Mesothelial cell of epicardium (in vitro differentiated cells): ENCODE measurements around the gene KLHL17. TPM values are rescaled to one million over a fixed set of nuclear protein-coding genes. Genes with fewer than 3 reads are reported as not detected.

Experiments
- DNase-seq, 2 experiments: peaks; one replicate each; pipeline ENCODE4 v3.0.0; 2021; ENCODE audit warnings: low spot score in 2 of 2; ENCODE audit not compliant: unreplicated experiment in 2 of 2
- H3K27ac Mint-ChIP-seq: 2 replicates; pipeline ENCODE4 v1.8.0; 2021; ENCODE audit warnings: mixed read lengths
- H3K27me3 Mint-ChIP-seq: 2 replicates; pipeline ENCODE4 v1.8.0; 2021; ENCODE audit warnings: low read depth, mixed read lengths
- H3K36me3 Mint-ChIP-seq: 2 replicates; pipeline ENCODE4 v1.8.0; 2021; ENCODE audit warnings: mixed read lengths
- H3K4me1 Mint-ChIP-seq: 2 replicates; pipeline ENCODE4 v1.8.0; 2021; ENCODE audit warnings: mixed read lengths
- H3K4me3 Mint-ChIP-seq: 2 replicates; pipeline ENCODE4 v1.8.0; 2021; ENCODE audit warnings: mild to moderate bottlenecking, moderate library complexity, mixed read lengths
- H3K9me3 Mint-ChIP-seq: 2 replicates; pipeline ENCODE4 v1.8.0; 2021; ENCODE audit warnings: mixed read lengths
- total RNA-seq: library from RNA; stranded (reverse); gene quantifications from 3 replicates; pipeline ENCODE4 v1.2.1, GENCODE V29; 2021
- TF ChIP-seq, protein P1 (sequence below): fragments of 200-600 bp; sonication (generic); IDR thresholded peaks from one replicate; pipeline ENCODE4 v1.5.0; 2021; ENCODE audit warnings: antibody characterized with exemption; ENCODE audit not compliant: unreplicated experiment

The KLHL17 gene
- total RNA-seq, 1 donor from 2014 or later, result 47.0 TPM

DNA sequence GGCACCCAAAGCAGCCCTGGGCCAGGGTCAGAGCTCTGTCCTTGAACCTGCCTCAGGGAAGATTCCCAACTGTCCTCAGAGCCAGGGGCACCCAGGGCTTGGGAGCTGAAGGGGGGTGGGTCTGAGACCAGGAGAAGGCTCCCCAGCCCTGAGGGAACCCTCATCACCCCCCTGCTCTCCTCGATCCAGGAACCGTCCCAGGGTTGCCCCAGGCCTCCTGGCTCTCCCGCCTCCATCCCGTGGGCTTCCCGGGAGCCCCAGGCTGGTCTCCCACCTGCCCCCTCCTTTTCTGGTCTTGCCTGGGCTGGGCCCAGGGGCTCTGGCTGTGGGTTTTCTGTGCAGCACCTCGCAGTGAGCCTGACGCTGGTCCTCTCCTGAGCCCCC lies 43.3 kb upstream of the KLHL17 start:
- Mint-ChIP-seq H3K36me3 (no peaks in the 10 kb centered on the region), H3K4me1 (peaks cover 80% of the 10 kb centered on the region), H3K27ac (peak overlapping the region; percentile 91), H3K27me3 (peaks cover 10% of the 10 kb centered on the region), H3K9me3 (no peaks in the 10 kb centered on the region), H3K4me3 (peak overlapping the region; percentile 9)
- TF ChIP-seq, protein P1, sequence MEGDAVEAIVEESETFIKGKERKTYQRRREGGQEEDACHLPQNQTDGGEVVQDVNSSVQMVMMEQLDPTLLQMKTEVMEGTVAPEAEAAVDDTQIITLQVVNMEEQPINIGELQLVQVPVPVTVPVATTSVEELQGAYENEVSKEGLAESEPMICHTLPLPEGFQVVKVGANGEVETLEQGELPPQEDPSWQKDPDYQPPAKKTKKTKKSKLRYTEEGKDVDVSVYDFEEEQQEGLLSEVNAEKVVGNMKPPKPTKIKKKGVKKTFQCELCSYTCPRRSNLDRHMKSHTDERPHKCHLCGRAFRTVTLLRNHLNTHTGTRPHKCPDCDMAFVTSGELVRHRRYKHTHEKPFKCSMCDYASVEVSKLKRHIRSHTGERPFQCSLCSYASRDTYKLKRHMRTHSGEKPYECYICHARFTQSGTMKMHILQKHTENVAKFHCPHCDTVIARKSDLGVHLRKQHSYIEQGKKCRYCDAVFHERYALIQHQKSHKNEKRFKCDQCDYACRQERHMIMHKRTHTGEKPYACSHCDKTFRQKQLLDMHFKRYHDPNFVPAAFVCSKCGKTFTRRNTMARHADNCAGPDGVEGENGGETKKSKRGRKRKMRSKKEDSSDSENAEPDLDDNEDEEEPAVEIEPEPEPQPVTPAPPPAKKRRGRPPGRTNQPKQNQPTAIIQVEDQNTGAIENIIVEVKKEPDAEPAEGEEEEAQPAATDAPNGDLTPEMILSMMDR, result no peak
- DNase-seq, result peak; percentile 32 to 59

DNA sequence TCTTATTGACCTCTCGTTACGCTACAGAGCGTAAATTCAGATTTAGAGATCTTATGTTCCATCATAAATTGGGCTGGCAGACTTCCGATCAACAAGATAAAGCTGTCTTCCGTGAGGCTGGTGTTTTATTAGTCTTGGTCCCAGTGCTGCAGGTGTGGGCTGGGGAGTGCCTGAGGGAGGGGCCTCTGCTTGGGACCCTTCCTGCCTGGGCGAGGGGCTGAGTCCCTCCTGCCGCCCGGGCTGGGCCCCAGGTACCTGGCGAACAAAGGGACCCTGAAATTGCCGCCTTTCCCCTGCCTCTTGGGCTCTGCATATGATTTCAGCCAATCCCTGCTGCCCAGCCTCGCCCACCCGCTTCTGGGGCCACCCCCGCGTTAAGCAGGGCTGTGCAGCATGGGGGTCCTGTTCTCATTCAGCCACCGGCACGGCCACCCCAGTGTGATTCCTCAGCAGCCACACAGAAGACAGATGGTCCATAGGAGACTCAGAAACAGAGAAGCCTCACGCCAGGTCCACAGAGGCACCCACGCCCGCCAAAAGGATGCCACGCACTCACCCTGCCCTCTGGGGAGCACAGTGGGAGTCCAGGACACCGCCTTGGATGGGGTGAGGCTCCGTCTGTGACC lies 42.8 kb upstream of the KLHL17 start:
- peak overlapping the region; percentile 91 for H3K27ac Mint-ChIP-seq
- no peaks in the 10 kb centered on the region for H3K36me3 Mint-ChIP-seq
- H3K4me3 Mint-ChIP-seq, result peak overlapping the region; percentile 9
- H3K27me3 Mint-ChIP-seq, result peaks cover 7% of the 10 kb centered on the region
- peak in 1 of 2 experiments; percentile 42 for DNase-seq
- no peaks in the 10 kb centered on the region for H3K9me3 Mint-ChIP-seq
- TF ChIP-seq, protein P1, result no peak
- peaks cover 81% of the 10 kb centered on the region for H3K4me1 Mint-ChIP-seq

- Mint-ChIP-seq H3K36me3 (no peaks in the 10 kb centered on the region), H3K9me3 (no peaks in the 10 kb centered on the region), H3K4me1 (peaks cover 83% of the 10 kb centered on the region), H3K27me3 (peaks cover 4% of the 10 kb centered on the region), H3K27ac (peak overlapping the region; percentile 73), H3K4me3 (no peak overlapping the region)
- TF ChIP-seq, protein P1, result no peak
- no peak for DNase-seq
Observed at GRCh38 chr1:918353-918752, 42.0 kb upstream of the KLHL17 start.

DNA sequence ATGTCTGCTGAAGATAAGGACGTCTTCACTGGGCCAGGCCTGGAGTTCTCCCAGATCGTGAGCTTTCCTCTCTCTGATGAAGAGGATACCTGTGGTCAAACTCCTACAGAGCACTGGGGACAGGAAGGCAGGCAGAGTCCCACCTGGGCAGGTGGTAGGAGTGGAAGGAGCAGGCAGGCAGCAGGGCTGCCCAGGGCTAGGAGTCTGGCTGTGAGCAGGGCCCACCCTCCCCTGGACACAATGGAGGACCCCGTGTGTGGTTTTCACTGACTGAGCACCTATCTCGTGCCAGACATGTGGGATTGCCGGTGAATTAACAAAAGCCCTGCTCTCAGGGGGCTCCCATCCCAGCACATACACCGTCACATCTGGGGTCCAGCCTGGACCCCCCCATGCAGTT lies 41.5 kb upstream of the KLHL17 start:
- Mint-ChIP-seq H3K36me3 (no peaks in the 10 kb centered on the region), H3K4me1 (peaks cover 80% of the 10 kb centered on the region), H3K4me3 (no peak overlapping the region), H3K9me3 (no peaks in the 10 kb centered on the region), H3K27me3 (peaks cover 4% of the 10 kb centered on the region), H3K27ac (peak overlapping the region; percentile 73)
- TF ChIP-seq, protein P1, result no peak
- DNase-seq, result no peak

DNA sequence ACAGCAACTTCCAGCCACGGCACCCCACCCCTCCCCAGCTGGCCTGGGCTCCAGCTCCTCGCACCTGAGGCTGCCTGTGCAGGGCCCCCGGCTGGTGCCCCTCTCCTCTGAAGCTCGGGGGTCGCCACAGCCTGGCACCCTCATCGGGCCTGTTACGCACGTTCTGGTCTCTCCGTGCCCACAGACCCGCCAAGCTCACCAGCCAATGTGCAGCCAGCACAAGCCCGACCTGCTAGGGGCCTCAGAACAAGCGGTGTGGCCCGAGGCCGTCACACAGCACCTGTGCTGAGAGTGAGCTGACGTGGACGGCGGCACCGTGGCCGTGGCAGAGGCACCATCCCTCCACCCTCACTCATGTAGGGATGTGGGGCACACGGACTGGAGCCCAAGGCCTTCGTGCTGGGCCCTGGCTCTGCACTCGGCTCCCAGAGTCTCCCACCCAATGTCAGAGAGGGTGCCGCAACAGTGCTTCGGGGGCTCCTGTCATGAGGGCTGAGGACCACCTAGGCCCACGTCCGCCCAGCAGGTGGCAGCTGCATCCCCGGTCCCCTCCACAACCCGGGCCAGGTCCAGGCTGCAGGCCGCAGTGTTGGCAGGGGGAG lies 41.0 kb upstream of the KLHL17 start:
- Mint-ChIP-seq H3K4me1 (peaks cover 75% of the 10 kb centered on the region), H3K27me3 (peaks cover 4% of the 10 kb centered on the region), H3K9me3 (no peaks in the 10 kb centered on the region), H3K4me3 (no peak overlapping the region), H3K36me3 (no peaks in the 10 kb centered on the region), H3K27ac (no peak overlapping the region)
- no peak for DNase-seq
- TF ChIP-seq, protein P1, result no peak
